Esophagus muscularis mucosa (tissue), 4 donors: ENCODE data around the gene PTH. TPM values are rescaled to one million over a fixed set of nuclear protein-coding genes. Genes with fewer than 3 reads are reported as not detected.

Experiments
- DNase-seq: peaks from one replicate; pipeline ENCODE4 v3.0.0-alpha.2; 2017; ENCODE audit errors: extremely low spot score
- H3K27ac ChIP-seq, 4 donors: fragments of 200-600 bp; sonication (generic); replicated peaks in 1 of 4; 1 replicate in 3 of 4; 2 replicates in 1 of 4; pipeline ENCODE4 v1.5.1; 2016 to 2019; ENCODE audit warnings: mild to moderate bottlenecking in 1 of 4
- H3K27me3 ChIP-seq, 4 donors: fragments of 200-600 bp; sonication (generic); one replicate each; pipeline versions ENCODE4 v1.5.1 to v1.6.0; 2016 to 2019
- H3K36me3 ChIP-seq, 4 donors: fragments of 200-600 bp; sonication (generic); one replicate each; pipeline ENCODE4 v1.5.1; 2016 to 2019
- H3K4me1 ChIP-seq, 4 donors: fragments of 200-600 bp; sonication (generic); one replicate each; pipeline ENCODE4 v1.5.1; 2016 to 2019
- H3K4me3 ChIP-seq, 4 donors: fragments of 200-600 bp; sonication (generic); 1 replicate in 2 of 4; 2 replicates in 2 of 4; pipeline ENCODE4 v1.5.1; 2016 to 2019; ENCODE audit warnings: mild to moderate bottlenecking in 4 of 4, moderate library complexity in 1 of 4
- H3K9me3 ChIP-seq, 4 donors: fragments of 200-600 bp; sonication (generic); 1 replicate in 3 of 4; 2 replicates in 1 of 4; pipeline ENCODE4 v1.5.1; 2016 to 2019
- EP300 ChIP-seq: sonication (generic); formaldehyde crosslinking; IDR thresholded peaks from one replicate; pipeline ENCODE4 v1.6.1; 2017; ENCODE audit warnings: antibody characterized with exemption
- POLR2A ChIP-seq: fragments of 450-650 bp; IDR thresholded peaks from one replicate; pipeline ENCODE4 v1.6.1; 2017; ENCODE audit warnings: antibody characterized with exemption, moderate library complexity, mild to moderate bottlenecking, low read depth
- POLR2AphosphoS5 ChIP-seq, 2 donors: sonication (generic); formaldehyde crosslinking; IDR thresholded peaks; one replicate each; pipeline ENCODE4 v1.6.1; 2017; ENCODE audit warnings: antibody characterized with exemption in 2 of 2
- WGBS: methylation state at CpG from one replicate; pipeline ENCODE4 v1.1.5; 2018; 5-methylcytosine and 5-hydroxymethylcytosine counted together
- intact Hi-C: fragments of 100-400 bp; cut with DNase I; formaldehyde crosslinking; loops from one replicate; pipeline ENCODE4 v1.15.1; 2023
- total RNA-seq, 4 donors: library from RNA; depleted of rRNA; stranded (reverse); fragments of >200 nt; gene quantifications; one replicate each; pipeline versions ENCODE4 v1.1.0 to v1.2.1, GENCODE V29; 2016
- TF ChIP-seq, protein P1 (sequence below), 3 experiments: fragments of 200-600 bp in 2 of 3; fragments of 450-650 bp in 1 of 3; sonication (generic) in 2 of 3; IDR thresholded peaks; one replicate each; pipeline ENCODE4 v1.5.1; 2017 to 2019; ENCODE audit warnings: antibody characterized with exemption in 3 of 3, mild to moderate bottlenecking in 2 of 3, moderate library complexity in 1 of 3

PTH gene
- total RNA-seq, 4 donors from 2014 or later, result not detected

DNA sequence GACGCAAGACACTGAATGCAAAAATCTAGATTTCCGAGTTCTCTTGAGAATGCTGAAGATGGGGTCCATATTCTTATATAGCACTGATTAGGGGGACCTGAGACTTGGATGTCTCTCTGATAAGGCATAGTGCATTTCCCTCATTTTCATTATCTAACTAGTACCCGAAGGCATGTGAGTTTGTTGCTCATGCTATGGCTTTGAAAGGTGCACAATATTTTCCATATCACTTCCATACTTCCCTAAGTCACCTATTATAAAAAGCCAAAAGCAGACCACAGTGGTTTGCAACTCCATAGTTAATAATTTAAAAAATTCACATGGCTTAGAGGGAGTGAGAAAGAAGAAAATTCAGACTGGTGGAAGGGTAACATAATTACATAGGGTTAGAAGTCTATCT lies 34.5 kb downstream of the PTH start:
- intact Hi-C loops, result loop anchor here (5.0 kb wide), 1 partner anchor 74 kb away; no protein-coding TSS in a partner anchor
- no peak overlapping the region for H3K27ac ChIP-seq
- H3K9me3 ChIP-seq, result no peaks in the 10 kb centered on the region
- no peak for DNase-seq
- no peaks in the 10 kb centered on the region for H3K27me3 ChIP-seq
- 87% methylated on average over 3 of the region's 3 CpGs for WGBS
- TF ChIP-seq EP300 (no peak), POLR2AphosphoS5 (IDR thresholded peaks at IDR 0.05) (no peak), POLR2A (no peak)
- TF ChIP-seq, protein P1, sequence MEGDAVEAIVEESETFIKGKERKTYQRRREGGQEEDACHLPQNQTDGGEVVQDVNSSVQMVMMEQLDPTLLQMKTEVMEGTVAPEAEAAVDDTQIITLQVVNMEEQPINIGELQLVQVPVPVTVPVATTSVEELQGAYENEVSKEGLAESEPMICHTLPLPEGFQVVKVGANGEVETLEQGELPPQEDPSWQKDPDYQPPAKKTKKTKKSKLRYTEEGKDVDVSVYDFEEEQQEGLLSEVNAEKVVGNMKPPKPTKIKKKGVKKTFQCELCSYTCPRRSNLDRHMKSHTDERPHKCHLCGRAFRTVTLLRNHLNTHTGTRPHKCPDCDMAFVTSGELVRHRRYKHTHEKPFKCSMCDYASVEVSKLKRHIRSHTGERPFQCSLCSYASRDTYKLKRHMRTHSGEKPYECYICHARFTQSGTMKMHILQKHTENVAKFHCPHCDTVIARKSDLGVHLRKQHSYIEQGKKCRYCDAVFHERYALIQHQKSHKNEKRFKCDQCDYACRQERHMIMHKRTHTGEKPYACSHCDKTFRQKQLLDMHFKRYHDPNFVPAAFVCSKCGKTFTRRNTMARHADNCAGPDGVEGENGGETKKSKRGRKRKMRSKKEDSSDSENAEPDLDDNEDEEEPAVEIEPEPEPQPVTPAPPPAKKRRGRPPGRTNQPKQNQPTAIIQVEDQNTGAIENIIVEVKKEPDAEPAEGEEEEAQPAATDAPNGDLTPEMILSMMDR (IDR thresholded peaks at IDR 0.05), result no peak
- H3K4me3 ChIP-seq, result no peak overlapping the region
- H3K36me3 ChIP-seq, result no peaks in the 10 kb centered on the region
- peaks cover 18 to 29% (median 23%) of the 10 kb centered on the region in 4 donors for H3K4me1 ChIP-seq

GRCh38 chr11:13450832-13451397 lies 44.9 kb downstream of the PTH start:
- intact Hi-C loops, result no loop called here
- TF ChIP-seq POLR2AphosphoS5 (IDR thresholded peaks at IDR 0.05) (no peak), EP300 (no peak), POLR2A (no peak)
- TF ChIP-seq, protein P1 (IDR thresholded peaks at IDR 0.05), result no peak
- Histone ChIP-seq H3K27me3 (no peaks in the 10 kb centered on the region), H3K4me1 (peaks cover 19 to 27% (median 21%) of the 10 kb centered on the region in 4 donors), H3K9me3 (peaks cover 0 to 4% (median 0%) of the 10 kb centered on the region in 4 donors), H3K4me3 (no peak overlapping the region), H3K27ac (no peak overlapping the region), H3K36me3 (no peaks in the 10 kb centered on the region)
- WGBS, result 98% methylated on average over 2 of the region's 2 CpGs
- DNase-seq, result no peak

DNA sequence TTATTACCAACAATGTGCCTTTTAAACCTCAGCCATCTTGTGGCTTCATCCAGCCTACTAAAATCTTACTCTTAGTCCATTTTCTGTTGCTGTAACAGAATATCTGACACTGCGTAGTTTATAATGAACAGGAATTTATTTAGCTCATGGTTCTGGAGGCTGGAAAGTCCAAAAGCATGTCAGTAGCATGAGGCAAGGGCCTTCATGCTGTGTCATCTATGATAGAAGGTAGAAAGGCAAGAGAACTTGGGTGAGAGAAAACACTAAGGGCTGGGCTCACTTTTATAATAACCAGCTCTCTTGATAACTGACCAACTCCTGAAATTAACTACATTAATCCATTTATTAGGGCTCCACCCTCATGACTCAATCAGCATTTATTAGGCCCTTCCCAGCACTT lies 46.3 kb downstream of the PTH start:
- H3K27me3 ChIP-seq, result no peaks in the 10 kb centered on the region
- peaks cover 0 to 4% (median 0%) of the 10 kb centered on the region in 4 donors for H3K9me3 ChIP-seq
- no peak overlapping the region for H3K4me3 ChIP-seq
- peak overlapping the region in 2 of 4 donors; percentile 4 to 51 for H3K27ac ChIP-seq
- intact Hi-C loops, result no loop called here
- DNase-seq, result no peak
- no peaks in the 10 kb centered on the region for H3K36me3 ChIP-seq
- TF ChIP-seq POLR2AphosphoS5 (IDR thresholded peaks at IDR 0.05) (no peak), POLR2A (no peak), EP300 (no peak)
- TF ChIP-seq, protein P1 (IDR thresholded peaks at IDR 0.05), result no peak
- 61% methylated on average over 1 of the region's 1 CpG for WGBS
- H3K4me1 ChIP-seq, result peaks cover 21 to 30% (median 26%) of the 10 kb centered on the region in 4 donors

GRCh38 chr11:13448876-13449275 lies 46.9 kb downstream of the PTH start:
- H3K27me3 ChIP-seq, result no peaks in the 10 kb centered on the region
- H3K9me3 ChIP-seq, result peaks cover 0 to 4% (median 0%) of the 10 kb centered on the region in 4 donors
- intact Hi-C loops, result no loop called here
- no peaks in the 10 kb centered on the region for H3K36me3 ChIP-seq
- H3K27ac ChIP-seq, result peak overlapping the region; percentile 43 to 61 (median 48)
- DNase-seq, result no peak
- peaks cover 21 to 33% (median 26%) of the 10 kb centered on the region in 4 donors for H3K4me1 ChIP-seq
- TF ChIP-seq POLR2AphosphoS5 (IDR thresholded peaks at IDR 0.05) (no peak), EP300 (no peak), POLR2A (no peak)
- TF ChIP-seq, protein P1 (IDR thresholded peaks at IDR 0.05), result no peak
- no peak overlapping the region for H3K4me3 ChIP-seq
- 24% methylated on average over 2 of the region's 2 CpGs for WGBS

- no peak overlapping the region for H3K4me3 ChIP-seq
- intact Hi-C loops, result no loop called here
- H3K27me3 ChIP-seq, result no peaks in the 10 kb centered on the region
- H3K9me3 ChIP-seq, result peaks cover 0 to 4% (median 0%) of the 10 kb centered on the region in 4 donors
- peaks cover 21 to 36% (median 26%) of the 10 kb centered on the region in 4 donors for H3K4me1 ChIP-seq
- no peak for DNase-seq
- H3K36me3 ChIP-seq, result no peaks in the 10 kb centered on the region
- no peak overlapping the region for H3K27ac ChIP-seq
- TF ChIP-seq POLR2A (no peak), EP300 (no peak), POLR2AphosphoS5 (IDR thresholded peaks at IDR 0.05) (no peak)
- TF ChIP-seq, protein P1 (IDR thresholded peaks at IDR 0.05), result no peak
Measured at GRCh38 chr11:13446444-13446843, 49.4 kb downstream of the PTH start.
